ENCODE data around the gene OMG. TPM values are rescaled to one million over a fixed set of nuclear protein-coding genes. Genes with fewer than 3 reads are reported as not detected.

The OMG gene
- total RNA-seq, 4 donors from 2014 or later = not detected

- H3K27ac ChIP-seq = no peak overlapping the region
- intact Hi-C loops (cut with DNase I; ENCODE audit: low total_unique reads) = no loop called here
- TF ChIP-seq POLR2AphosphoS5 (IDR thresholded peaks at IDR 0.05) (no peak), POLR2A (IDR thresholded peaks at IDR 0.05) (no peak)
- no peak for DNase-seq
- in situ Hi-C loops (cut with MboI; ENCODE audit: low pct_ligation_motif_present in 1 of 4, low pct_unique_long_range_greater_than_20kb in 1 of 4, low sequenced_read_pairs in 3 of 4) = no loop called here
- 82 to 85% methylated on average over 1 of the region's 1 CpG for WGBS, 2 donors (ENCODE audit: low coverage in 1 of 2)
- peaks cover 0 to 5% (median 0%) of the 10 kb centered on the region in 4 donors for H3K4me1 ChIP-seq
- H3K9me3 ChIP-seq = no peaks in the 10 kb centered on the region
- H3K4me3 ChIP-seq = no peak overlapping the region
- H3K36me3 ChIP-seq = peaks cover 0 to 11% (median 0%) of the 10 kb centered on the region in 4 donors
- H3K27me3 ChIP-seq = no peaks in the 10 kb centered on the region
Measured at GRCh38 chr17:31252741-31253140, 44.3 kb downstream of the OMG start.

- in situ Hi-C loops (cut with MboI; ENCODE audit: low pct_ligation_motif_present in 1 of 4, low pct_unique_long_range_greater_than_20kb in 1 of 4, low sequenced_read_pairs in 3 of 4) (no loop called here), intact Hi-C loops (cut with DNase I; ENCODE audit: low total_unique reads) (no loop called here)
- Histone ChIP-seq H3K27me3 (no peaks in the 10 kb centered on the region), H3K9me3 (no peaks in the 10 kb centered on the region), H3K4me1 (peaks cover 0 to 5% (median 0%) of the 10 kb centered on the region in 4 donors), H3K4me3 (no peak overlapping the region), H3K36me3 (peaks cover 0 to 11% (median 0%) of the 10 kb centered on the region in 4 donors), H3K27ac (no peak overlapping the region)
- no peak for DNase-seq
- TF ChIP-seq POLR2AphosphoS5 (IDR thresholded peaks at IDR 0.05) (no peak), CTCF (IDR thresholded peaks at IDR 0.05) (no peak), POLR2A (IDR thresholded peaks at IDR 0.05) (no peak), EP300 (IDR thresholded peaks at IDR 0.05; ENCODE audit: low read depth) (no peak)
Measured at GRCh38 chr17:31251970-31252328, 45.1 kb downstream of the OMG start.

- no peak for TF ChIP-seq CTCF (IDR thresholded peaks at IDR 0.05)
- TF ChIP-seq POLR2AphosphoS5 (IDR thresholded peaks at IDR 0.05) = no peak
- TF ChIP-seq EP300 (IDR thresholded peaks at IDR 0.05; ENCODE audit: low read depth) = no peak
- TF ChIP-seq POLR2A (IDR thresholded peaks at IDR 0.05) = no peak
- no peak for DNase-seq
- WGBS, 2 donors (ENCODE audit: low coverage in 1 of 2) = 86 to 100% methylated on average over 1 of the region's 1 CpG
Measured at GRCh38 chr17:31251105-31251969, 45.7 kb downstream of the OMG start.

GRCh38 chr17:31250229-31250628 is 46.8 kb downstream of the OMG start:
- DNase-seq = no peak
- no peaks in the 10 kb centered on the region for H3K27me3 ChIP-seq
- H3K9me3 ChIP-seq = no peaks in the 10 kb centered on the region
- H3K27ac ChIP-seq = no peak overlapping the region
- no peak for TF ChIP-seq EP300 (IDR thresholded peaks at IDR 0.05; ENCODE audit: low read depth)
- no peak for TF ChIP-seq POLR2A (IDR thresholded peaks at IDR 0.05)
- TF ChIP-seq CTCF (IDR thresholded peaks at IDR 0.05) = no peak
- no peak for TF ChIP-seq POLR2AphosphoS5 (IDR thresholded peaks at IDR 0.05)
- intact Hi-C loops (cut with DNase I; ENCODE audit: low total_unique reads) = no loop called here
- peaks cover 0 to 11% (median under 1%) of the 10 kb centered on the region in 4 donors for H3K36me3 ChIP-seq
- in situ Hi-C loops (cut with MboI; ENCODE audit: low pct_ligation_motif_present in 1 of 4, low pct_unique_long_range_greater_than_20kb in 1 of 4, low sequenced_read_pairs in 3 of 4) = no loop called here
- no peak overlapping the region for H3K4me3 ChIP-seq
- peaks cover 0 to 5% (median 0%) of the 10 kb centered on the region in 4 donors for H3K4me1 ChIP-seq
- 69 to 70% methylated on average over 1 of the region's 1 CpG for WGBS, 2 donors (ENCODE audit: low coverage in 1 of 2)

More at GRCh38 chr17:31251105-31251969, 45.7 kb downstream of the OMG start:
- Histone ChIP-seq H3K4me3 (no peak overlapping the region), H3K9me3 (no peaks in the 10 kb centered on the region), H3K36me3 (peaks cover 0 to 11% (median 0%) of the 10 kb centered on the region in 4 donors), H3K4me1 (peaks cover 0 to 5% (median 0%) of the 10 kb centered on the region in 4 donors), H3K27ac (no peak overlapping the region), H3K27me3 (no peaks in the 10 kb centered on the region)
- intact Hi-C loops (cut with DNase I; ENCODE audit: low total_unique reads) (no loop called here), in situ Hi-C loops (cut with MboI; ENCODE audit: low pct_ligation_motif_present in 1 of 4, low pct_unique_long_range_greater_than_20kb in 1 of 4, low sequenced_read_pairs in 3 of 4) (no loop called here)

Data from transverse colon (tissue), 4 donors.